GM19455 (cell line): Measurements from ENCODE around the gene PCSK9.
"Not testable (repeated sequence)": the region's sequence is repeated elsewhere in the genome, so short reads cannot be mapped to it uniquely, and the experiment has no call there.

Source experiments
- ATAC-seq: cut with Tn5 transposase; IDR thresholded peaks from one replicate; pipeline ENCODE4 v1.9.1; 2021; ENCODE audit not compliant: unreplicated experiment

The PCSK9 gene

GRCh38 chr1:55007625-55008024, 31.7 kb upstream of the PCSK9 start:
- ATAC-seq: no peak

GRCh38 chr1:55010194-55010886, 29.0 kb upstream of the PCSK9 start:
- ATAC-seq: no peak

- ATAC-seq: no peak
Measured at GRCh38 chr1:55010887-55011217, 28.5 kb upstream of the PCSK9 start.

- no peak for ATAC-seq
Measured at GRCh38 chr1:55012661-55013060, 26.7 kb upstream of the PCSK9 start.

GRCh38 chr1:55015123-55015522, 24.2 kb upstream of the PCSK9 start:
- ATAC-seq: no peak

- no peak for ATAC-seq
Measured at GRCh38 chr1:55015731-55016620, 23.4 kb upstream of the PCSK9 start.

- ATAC-seq: no peak
Measured at GRCh38 chr1:55018395-55018794, 21.0 kb upstream of the PCSK9 start.

GRCh38 chr1:55021942-55022546, 17.3 kb upstream of the PCSK9 start:
- peak; percentile 83 for ATAC-seq

- ATAC-seq: not testable (repeated sequence)
Measured at GRCh38 chr1:55024163-55024562, 15.2 kb upstream of the PCSK9 start.

GRCh38 chr1:55026682-55027081, 12.7 kb upstream of the PCSK9 start:
- not testable (repeated sequence) for ATAC-seq

GRCh38 chr1:55031098-55031497, 8.2 kb upstream of the PCSK9 start:
- not testable (repeated sequence) for ATAC-seq

GRCh38 chr1:55033265-55033614, 6.1 kb upstream of the PCSK9 start:
- ATAC-seq: no peak

GRCh38 chr1:55034476-55035133, 4.7 kb upstream of the PCSK9 start:
- ATAC-seq: no peak

GRCh38 chr1:55035904-55036303, 3.4 kb upstream of the PCSK9 start:
- ATAC-seq: no peak

- ATAC-seq: no peak
Measured at GRCh38 chr1:55037733-55038551, 1.4 kb upstream of the PCSK9 start.

GRCh38 chr1:55038552-55038838, 853 bp upstream of the PCSK9 start:
- ATAC-seq: no peak

- ATAC-seq: no peak
Measured at GRCh38 chr1:55038974-55039341, 390 bp upstream of the PCSK9 start.

GRCh38 chr1:55040083-55040932, 960 bp downstream of the PCSK9 start:
- ATAC-seq: no peak

- ATAC-seq: no peak
Measured at GRCh38 chr1:55040933-55041494, 1.7 kb downstream of the PCSK9 start.

- ATAC-seq: no peak
Measured at GRCh38 chr1:55041613-55042012, 2.3 kb downstream of the PCSK9 start.
